HG03342 (cell line): ENCODE results near the gene ZNF668.

Experiments used
- ATAC-seq: cut with Tn5 transposase; IDR thresholded peaks from one replicate; pipeline ENCODE4 v1.9.1; 2021; ENCODE audit warnings: mild to moderate bottlenecking, moderate library complexity; ENCODE audit not compliant: unreplicated experiment

ZNF668 gene

DNA sequence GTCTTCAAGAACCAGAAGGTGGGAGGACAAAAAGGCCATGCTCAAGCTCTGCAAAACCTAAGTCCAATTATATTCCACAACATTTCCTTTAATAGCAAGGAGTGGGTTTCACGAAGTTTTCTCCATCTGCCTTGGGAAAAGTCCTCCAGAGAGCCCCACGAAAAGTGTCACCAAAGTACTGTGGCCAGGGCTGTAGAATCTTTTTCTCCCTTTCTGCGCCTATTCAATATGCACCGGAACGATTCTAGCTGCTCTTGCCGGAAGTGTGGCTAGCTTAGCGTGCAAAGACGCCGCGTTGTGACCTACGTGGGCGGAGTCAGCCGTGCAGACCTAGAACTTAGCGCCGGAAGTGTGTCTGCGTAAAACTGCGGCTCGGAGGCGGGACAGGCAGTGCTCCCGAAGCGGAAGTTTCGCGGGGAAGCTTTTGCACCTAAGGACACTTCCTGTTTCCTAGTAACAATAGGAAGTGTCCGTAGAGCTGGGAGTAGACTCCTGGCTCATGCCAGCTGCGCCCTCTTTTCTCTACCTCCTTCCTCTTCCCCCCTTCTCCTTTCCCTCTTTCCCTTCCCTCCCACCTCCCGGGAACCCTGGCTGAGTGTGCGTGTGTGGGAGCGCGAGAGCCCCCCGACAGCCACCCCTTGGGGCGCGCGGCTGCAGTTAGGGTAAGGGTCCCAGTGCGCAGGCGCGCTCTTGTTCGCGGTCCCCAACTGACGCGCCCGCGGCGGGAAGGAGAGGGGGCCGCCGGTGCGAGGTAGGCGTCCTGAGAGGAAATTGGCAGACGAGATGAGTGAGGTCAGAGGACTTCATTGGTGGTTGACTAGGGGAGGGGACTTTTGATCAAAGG lies at the start of gene ZNF668, which contains the start of gene ZNF646:
ZNF668 (minus strand) TSS at position 271 of the 844 bp plus-strand sequence. CDS start 9,781 bp downstream, outside the sequence.
ZNF646 (plus strand) TSS at position 453 of the 844 bp plus-strand sequence. CDS start 1,903 bp downstream, outside the sequence.
- peak; percentile 67 for ATAC-seq

- ATAC-seq, result no peak
Observed at GRCh38 chr16:31120129-31120528, 46.1 kb upstream of the ZNF668 start.

DNA sequence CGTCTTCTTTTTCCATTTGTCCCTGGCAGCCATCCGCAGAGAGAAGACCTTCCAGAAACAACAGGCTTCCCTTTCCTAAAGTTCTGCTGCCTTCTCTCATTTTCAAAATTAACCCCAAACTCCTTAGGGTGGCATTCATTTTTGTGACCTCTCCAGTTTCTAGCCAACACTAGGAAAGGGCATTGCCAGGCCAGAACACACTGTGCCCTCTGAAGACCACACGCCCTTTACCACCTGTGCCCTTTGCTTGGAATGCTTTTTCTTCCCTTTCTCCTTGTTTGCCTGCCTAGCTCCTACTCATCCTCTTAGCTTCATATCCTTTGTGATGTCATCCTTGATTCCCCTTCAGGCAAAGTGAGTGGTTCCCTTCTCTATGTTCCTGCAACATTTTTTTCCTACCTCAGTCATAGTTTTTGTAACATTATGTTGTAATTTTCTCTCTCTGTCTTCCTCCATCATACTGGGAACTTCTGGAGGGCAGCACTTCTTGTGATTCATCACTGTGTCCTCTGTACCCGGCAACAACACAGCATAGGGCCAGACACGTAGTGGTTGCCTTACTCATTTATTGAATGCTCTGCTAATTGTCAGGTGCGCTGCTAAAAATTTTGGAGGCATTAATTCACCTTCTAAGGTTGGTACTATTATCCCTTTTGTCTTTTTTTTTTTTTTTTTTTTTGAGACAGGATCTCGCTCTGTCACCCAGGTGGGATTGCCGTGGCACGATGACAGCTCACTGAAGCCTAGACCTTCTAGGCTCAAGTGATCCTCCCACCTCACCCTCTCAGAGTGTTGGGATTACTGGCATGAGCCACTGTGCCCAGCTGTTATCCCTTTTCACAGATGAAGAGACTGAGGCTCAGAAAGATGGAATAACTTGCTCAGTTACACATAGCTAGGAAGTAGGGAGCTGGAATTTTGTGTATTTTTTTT lies 44.4 kb upstream of the ZNF668 start:
- no peak for ATAC-seq

GRCh38 chr16:31117384-31118222 lies 43.6 kb upstream of the ZNF668 start, which contains the start of gene KAT8:
Gene KAT8, plus strand, starts transcription at chr16:31117664. Its CDS starts 18 bp downstream, at chr16:31117682.
- ATAC-seq, result peak; percentile 85

DNA sequence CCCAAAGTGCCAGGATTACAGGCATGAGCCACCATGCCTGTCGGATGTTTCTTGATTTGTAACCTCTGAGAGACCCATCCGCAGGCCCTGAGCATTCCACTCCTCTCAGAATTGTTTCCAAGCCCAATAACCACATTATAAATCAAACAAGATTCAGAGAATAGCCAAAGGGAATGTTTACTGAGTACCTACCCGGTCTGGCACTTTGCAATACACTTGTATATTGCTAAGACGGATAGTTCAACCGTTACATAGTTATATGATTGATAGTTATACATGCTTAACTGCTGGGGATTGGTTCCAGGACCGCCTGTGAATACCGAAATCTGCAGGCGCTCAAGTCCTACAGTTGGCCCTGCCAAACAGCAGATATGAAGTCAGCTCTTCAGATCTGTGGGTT lies 40.4 kb upstream of the ZNF668 start:
- no peak for ATAC-seq

DNA sequence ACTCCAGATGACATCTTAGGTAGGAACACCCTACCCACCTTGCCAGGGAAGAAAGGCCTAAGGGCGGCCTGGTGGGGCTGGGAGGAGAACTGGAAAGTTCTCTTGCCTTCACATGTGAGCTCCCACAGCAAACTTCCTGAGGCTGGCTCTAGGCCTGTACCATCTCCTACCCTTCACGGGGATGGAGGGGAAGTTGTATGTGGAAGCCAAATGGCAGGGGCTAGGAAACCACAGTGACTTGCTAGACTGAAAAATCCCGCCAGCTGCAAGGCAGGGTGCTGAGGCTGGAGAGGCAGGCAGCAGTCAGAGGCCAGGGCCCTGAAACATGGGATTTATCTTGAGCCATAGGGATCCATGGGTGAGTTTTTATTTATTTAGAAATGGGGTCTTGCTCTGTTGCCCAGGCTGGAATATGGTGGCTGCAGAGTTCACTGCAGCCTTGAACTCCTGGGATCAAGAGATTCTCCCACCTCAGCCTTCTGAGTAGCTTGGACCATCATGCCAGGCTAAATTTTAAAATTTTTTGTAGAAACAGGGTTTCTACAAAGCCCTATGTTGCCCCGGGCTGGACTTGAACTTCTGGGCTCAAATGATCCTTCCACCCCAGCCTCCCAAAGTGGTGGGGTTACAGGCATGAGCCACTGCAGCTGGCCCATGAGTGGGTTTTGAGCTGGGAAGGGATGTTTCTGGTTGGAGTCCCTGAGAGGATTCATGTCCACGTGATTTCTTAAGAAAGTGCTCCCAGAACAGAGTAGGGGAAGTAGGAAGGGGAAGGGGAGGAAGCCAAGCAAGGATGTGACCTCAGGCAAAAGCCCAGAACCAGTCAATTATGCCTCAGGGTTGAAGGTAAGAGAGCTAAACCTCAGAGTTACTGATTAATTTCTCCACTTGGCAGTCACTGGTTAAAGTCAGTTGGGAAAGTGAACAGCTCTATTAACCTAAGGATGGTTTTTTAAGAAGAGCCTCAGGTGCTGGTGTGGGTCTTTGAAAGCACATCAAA lies 39.4 kb upstream of the ZNF668 start:
- ATAC-seq, result no peak

DNA sequence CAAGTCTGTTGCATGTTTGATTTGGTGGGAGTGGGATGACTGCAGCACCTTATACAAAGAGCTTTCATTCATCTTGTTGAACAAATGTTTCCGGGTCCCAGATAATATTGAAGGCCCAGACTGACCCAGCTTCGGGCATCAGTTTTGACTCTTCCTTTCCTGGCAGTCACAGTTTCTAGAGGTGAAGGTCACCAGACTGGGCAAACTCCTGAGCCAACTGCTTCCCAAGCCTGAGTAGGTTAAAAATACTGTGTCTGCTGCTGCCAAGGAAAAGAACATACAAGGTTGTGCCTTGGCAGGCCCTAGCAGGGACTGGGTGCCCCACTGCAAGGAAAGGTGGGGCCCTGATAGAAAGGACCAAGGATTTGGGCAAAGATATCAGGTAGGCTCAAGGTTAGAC lies 38.7 kb upstream of the ZNF668 start:
- no peak for ATAC-seq

DNA sequence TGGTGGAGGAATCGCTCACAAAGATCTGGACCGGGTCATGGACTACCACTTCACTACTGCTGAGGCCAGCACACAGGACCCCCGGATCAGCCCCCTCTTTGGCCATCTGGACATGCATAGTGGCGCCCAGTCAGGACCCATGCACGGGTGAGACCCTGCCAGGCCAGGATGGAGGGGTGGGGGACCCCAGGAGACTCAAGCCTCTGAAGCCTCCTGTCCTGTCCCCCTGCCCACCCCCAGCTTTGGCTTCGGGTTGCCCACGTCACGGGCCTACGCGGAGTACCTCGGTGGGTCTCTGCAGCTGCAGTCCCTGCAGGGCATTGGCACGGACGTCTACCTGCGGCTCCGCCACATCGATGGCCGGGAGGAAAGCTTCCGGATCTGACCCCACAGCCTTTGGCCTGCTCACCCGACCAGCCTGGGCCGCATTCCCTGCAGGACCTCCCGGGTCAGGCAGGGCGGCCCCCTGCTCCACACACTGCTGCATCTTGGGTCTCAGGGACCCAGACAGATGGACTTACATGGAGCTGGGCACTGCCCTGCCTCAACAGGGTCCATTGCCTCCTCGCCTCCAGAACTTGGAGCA lies 37.9 kb upstream of the ZNF668 start:
- no peak for ATAC-seq

DNA sequence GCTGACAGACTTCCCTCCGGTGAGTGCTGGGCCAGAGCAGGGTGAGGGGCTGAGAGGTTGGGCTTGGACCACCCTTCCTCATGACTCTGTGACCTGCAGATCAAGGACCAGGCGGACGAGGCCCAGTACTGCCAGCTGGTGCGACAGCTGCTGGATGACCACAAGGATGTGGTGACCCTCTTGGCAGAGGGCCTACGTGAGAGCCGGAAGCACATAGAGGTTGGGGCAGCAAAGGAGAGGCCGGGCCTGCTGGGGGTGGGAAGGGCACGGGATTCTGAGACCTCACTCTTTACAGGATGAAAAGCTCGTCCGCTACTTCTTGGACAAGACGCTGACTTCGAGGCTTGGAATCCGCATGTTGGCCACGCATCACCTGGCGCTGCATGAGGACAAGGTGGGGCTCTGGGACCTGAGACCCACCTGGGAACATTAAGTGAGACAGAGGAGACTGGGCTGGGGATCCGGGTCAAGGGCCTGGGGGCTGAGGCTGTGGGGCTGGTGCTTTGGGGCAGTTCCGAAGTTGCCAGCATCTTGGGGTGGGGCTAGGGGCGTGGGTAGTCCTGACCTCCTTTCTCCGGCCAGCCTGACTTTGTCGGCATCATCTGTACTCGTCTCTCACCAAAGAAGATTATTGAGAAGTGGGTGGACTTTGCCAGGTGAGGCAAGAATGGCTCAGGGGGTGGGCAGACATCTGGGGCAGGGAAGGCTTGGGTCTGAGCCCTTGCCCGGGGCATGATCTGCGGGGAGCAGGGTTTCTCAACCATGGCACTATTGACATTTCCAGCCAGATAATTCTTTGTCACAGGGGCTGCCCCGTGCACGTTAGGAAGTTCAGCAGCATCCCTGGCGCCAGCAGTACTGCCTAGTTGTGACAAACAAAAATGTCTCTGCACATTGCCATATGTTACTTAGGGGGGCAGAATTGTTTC lies 36.3 kb upstream of the ZNF668 start:
- ATAC-seq, result no peak

DNA sequence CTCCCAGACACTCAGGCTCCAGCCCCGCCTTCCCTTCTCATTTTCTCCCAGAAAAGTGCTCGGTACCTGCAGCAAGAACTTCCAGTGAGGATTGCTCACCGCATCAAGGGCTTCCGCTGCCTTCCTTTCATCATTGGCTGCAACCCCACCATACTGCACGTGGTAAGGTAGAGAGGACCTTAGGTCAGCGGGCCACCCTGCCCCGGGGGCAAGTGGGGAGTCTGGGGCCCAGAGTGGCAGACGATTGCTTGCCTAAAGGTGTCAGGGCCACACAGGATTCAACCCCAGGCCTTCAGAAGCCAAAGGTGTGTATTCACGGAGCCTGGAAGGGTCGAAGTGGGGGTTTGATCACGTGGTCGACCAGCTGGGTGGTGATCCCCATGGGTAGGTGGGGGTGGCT lies 35.6 kb upstream of the ZNF668 start:
- ATAC-seq, result no peak

DNA sequence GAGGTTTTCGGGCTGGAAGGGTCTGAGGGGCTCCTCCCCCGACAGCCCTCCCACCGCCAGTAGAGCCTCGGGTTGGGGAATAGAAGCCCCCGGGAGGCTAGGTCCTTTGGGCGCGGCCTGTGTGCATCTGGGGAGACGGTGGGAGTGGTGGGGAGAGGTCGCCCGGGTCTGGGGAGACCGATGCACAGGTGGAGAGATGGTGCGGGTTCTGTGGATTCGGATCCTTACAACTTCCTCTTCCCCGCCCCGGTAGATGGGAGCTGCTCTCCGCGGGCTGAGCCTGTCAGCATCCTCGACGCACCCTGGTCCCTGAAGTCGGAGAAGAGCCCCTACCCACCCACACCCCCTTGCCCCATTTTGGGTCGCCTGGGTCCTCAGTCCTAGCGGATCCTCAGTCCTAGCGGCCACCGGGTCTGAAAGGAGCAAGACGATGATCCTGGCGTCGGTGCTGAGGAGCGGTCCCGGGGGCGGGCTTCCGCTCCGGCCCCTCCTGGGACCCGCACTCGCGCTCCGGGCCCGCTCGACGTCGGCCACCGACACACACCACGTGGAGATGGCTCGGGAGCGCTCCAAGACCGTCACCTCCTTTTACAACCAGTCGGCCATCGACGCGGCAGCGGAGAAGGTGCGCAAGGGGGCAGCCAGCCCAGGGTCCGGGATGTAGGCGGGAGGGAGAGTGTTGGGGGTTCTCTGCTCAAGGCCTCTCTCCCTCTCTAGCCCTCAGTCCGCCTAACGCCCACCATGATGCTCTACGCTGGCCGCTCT lies 34.9 kb upstream of the ZNF668 start:
- no peak for ATAC-seq

- peak; percentile 71 for ATAC-seq
Observed at GRCh38 chr16:31108035-31108793, 34.2 kb upstream of the ZNF668 start, which contains the start of gene BCKDK. Gene BCKDK, plus strand, starts transcription at chr16:31108386. Its CDS starts 838 bp downstream, at chr16:31109224.

DNA sequence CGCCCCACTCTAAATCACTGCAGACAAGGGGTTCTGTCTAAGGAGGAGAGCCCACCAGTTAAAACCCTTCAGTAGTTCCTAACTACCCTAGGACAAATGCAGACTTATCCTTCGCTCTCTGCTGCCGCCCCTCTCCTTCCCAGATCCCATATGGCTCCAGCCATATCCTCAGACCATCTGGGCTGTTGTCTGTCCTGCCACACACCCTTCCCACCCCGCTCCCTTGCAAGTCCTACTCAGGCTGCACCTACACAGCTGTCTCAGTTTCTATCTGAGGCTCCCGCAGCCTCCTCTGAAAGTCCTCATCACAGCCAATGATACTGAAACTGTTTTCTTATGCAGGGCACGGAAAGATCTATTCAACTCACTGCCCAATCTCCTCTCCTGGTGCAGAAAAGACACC lies 33.4 kb upstream of the ZNF668 start:
- ATAC-seq, result peak; percentile 55

GRCh38 chr16:31106509-31107464 lies 32.7 kb upstream of the ZNF668 start:
- no peak for ATAC-seq

DNA sequence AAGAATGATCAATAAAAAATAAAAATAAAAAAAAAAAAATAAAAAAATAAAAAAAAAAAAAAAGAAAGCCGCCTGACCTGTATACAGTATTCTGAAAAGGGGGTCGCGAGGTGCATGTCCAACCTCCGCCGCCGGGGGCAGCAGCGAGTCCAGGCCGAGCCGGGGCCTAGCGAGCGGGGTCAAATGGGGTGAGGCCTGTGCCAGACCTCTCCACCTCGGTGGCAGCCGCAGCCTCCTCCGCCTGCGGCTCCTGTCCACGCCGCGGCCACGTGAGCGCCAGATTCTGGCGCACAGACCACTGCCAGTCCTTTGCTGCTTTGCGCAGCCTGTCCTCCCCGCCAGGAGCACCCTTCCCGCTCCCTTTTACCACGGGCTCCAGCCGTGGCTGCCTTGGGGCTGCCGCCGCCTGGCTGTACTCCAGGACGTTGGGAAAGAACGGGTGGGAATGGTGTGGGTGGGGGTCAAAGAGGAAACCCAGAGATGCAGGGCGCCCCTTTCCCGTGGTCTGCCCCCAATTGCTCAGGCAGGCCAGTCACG lies 31.7 kb upstream of the ZNF668 start:
- peak; percentile 38 for ATAC-seq
